Activated naive CD8-positive, alpha-beta T cell (primary cell): Measurements from ENCODE around the gene SHC1.

Experiments used
- H3K27ac Mint-ChIP-seq: one replicate; pipeline ENCODE4 v1.8.0; 2021; ENCODE audit warnings: mixed read lengths
- H3K27me3 Mint-ChIP-seq: one replicate; pipeline ENCODE4 v1.8.0; 2021; ENCODE audit warnings: mixed read lengths
- H3K36me3 Mint-ChIP-seq: one replicate; pipeline ENCODE4 v1.8.0; 2021; ENCODE audit warnings: mixed read lengths
- H3K4me1 Mint-ChIP-seq: one replicate; pipeline ENCODE4 v1.8.0; 2021; ENCODE audit warnings: low read depth, mixed read lengths
- H3K4me3 Mint-ChIP-seq: one replicate; pipeline ENCODE4 v1.8.0; 2021; ENCODE audit warnings: mild to moderate bottlenecking, mixed read lengths
- H3K9me3 Mint-ChIP-seq: one replicate; pipeline ENCODE4 v1.8.0; 2021; ENCODE audit warnings: low read depth, mixed read lengths

SHC1 gene, protein sequence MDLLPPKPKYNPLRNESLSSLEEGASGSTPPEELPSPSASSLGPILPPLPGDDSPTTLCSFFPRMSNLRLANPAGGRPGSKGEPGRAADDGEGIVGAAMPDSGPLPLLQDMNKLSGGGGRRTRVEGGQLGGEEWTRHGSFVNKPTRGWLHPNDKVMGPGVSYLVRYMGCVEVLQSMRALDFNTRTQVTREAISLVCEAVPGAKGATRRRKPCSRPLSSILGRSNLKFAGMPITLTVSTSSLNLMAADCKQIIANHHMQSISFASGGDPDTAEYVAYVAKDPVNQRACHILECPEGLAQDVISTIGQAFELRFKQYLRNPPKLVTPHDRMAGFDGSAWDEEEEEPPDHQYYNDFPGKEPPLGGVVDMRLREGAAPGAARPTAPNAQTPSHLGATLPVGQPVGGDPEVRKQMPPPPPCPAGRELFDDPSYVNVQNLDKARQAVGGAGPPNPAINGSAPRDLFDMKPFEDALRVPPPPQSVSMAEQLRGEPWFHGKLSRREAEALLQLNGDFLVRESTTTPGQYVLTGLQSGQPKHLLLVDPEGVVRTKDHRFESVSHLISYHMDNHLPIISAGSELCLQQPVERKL

DNA sequence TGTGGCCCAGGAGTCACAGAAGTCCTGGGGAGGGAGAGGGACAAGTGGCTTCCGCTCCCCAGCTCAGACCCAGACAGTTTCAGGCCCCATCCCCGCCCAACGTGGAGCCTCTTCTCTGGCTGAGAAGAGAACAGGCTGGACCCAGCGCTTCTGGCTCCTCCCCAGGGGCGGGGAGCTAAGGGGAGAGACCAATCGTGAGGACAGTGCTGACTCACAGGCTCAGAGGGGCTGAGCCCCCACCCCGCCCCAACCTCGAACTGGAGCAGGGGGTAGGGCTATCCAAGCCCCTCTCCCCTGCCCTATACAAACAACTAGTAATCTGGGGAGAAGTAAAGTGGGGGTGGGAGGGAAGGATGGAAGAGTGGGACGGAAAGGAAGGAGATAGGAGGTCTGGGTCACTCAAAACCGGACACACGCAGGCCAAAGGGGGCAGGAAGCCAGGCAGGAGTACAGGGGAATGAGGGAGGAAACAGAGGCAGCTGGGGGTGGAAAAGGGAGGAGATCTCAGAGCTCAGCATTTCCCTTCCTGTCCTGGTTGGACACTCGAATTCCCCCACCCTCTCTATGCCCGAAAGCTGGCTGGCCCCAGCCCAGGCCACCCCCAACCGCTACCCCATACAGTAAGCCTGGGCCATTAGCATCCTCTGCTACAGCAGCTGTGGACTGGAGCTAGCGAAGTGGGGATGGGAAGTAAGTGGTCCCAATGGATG is at the start of gene SHC1:
Gene SHC1 (minus strand): TSS at position 117 of the 710 bp plus-strand sequence. CDS start 221 bp downstream, outside the sequence.
- peak within 1 kb of the TSS; percentile 58 for H3K27ac Mint-ChIP-seq
- no peaks in the 10 kb centered on the region for H3K9me3 Mint-ChIP-seq
- H3K36me3 Mint-ChIP-seq, result peaks cover 2% of the 10 kb centered on the region
- no peaks in the 10 kb centered on the region for H3K27me3 Mint-ChIP-seq
- H3K4me3 Mint-ChIP-seq, result peak within 1 kb of the TSS; percentile 4
- H3K4me1 Mint-ChIP-seq, result peaks cover 29% of the 10 kb centered on the region

DNA sequence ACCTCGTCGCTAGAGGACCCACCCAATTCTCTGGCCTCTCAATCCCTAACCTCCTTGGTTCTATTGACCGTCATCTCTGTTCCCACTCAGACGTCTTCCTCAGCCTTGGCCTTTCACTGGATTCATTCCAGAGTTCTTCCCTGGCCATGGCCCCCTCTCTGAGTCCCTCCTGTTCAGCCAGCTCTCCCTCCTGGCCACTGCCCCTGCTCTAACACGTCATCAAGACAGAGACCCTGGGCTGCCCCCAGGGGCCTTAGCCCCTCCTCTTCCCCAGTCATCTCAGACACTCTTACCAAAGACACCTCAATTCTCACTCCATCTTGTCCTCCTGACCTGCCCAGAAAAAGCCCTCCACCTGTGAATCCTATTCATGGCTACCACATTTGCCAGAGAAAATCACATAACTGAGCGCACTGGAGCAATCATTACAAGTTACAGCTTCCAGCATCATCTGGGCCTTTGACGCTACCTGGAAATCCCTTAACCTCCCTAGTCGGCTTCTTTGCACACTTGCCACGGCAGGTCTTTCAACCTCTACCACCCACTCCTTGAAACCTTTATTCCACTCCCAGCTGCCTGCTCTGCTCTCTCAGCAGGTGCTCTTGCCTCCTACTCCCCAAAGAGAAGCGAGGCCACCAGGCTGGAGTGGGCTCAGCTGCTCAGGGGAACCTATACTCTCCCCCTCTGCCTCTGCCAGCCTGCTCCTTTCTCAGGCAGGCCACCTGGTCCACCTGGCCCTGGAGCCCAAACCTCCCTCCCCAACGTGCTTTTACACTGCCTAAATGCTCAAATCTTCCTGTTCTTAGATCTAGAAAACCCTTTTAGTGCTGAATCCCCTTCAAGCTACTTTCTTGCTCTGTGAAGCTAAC is 49.1 kb upstream of the SHC1 start:
- H3K27ac Mint-ChIP-seq, result no peak overlapping the region

DNA sequence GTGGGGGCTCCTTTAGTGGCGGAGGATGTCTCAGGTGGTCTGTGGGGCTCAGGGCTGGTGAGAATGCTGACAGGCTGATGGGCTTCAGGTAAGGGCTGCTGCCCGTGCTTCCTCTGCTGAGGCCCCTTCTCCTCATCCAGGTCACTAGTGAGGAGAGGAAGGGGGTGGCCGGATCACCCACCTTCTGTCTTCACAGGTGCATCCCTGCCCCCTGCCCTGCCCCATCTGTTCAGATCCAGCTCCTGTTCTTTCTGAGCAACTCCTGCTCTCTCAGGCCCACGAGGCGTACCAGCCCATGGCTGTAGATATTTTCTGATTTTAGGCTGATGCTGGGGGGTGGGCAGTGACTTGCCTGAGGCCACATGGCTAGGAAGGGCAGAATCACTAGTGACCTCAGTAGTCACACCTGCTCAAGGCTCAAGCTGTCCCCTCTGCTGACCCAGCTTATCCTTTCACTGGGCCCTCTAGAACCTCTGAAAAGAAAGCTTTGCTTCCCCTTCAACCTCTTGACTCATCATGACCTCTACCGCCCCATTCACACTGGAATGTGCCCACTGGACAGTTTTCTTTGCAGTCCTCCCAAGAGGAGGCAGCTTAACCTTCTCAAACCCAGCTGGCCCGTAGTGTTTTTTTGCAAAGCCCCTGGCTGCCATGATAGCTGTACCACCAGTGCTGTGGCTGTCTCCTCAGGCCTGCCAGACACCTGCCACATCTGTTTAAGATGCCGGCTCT is 48.2 kb upstream of the SHC1 start:
- H3K9me3 Mint-ChIP-seq, result no peaks in the 10 kb centered on the region
- H3K27me3 Mint-ChIP-seq, result peaks cover 1% of the 10 kb centered on the region
- H3K4me1 Mint-ChIP-seq, result peaks cover 32% of the 10 kb centered on the region
- no peak overlapping the region for H3K4me3 Mint-ChIP-seq
- H3K36me3 Mint-ChIP-seq, result no peaks in the 10 kb centered on the region
- H3K27ac Mint-ChIP-seq, result no peak overlapping the region

More for the DNA sequence above, 49.1 kb upstream of the SHC1 start:
- no peaks in the 10 kb centered on the region for H3K9me3 Mint-ChIP-seq
- peaks cover 24% of the 10 kb centered on the region for H3K4me1 Mint-ChIP-seq
- peaks cover 1% of the 10 kb centered on the region for H3K27me3 Mint-ChIP-seq
- H3K36me3 Mint-ChIP-seq, result no peaks in the 10 kb centered on the region
- H3K4me3 Mint-ChIP-seq, result no peak overlapping the region

DNA sequence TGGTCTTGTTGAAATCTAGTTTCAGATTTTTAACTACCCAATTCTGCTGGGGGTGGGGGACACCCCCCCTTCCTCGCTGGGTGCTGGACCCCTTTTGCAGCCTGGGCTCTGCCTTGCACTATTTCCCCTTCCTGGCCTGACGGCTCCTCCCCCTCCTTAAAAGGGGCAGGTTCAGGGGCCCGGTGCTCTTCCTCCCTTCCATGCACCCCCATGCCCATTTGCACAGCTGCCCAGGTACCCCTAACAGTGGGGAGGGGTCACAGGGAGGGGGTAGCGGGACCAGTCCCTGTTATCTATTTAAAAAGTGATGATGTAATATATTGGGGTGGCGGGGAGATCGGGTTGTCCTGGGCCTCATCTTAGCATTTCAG is 47.4 kb upstream of the SHC1 start:
- Mint-ChIP-seq H3K4me1 (peaks cover 39% of the 10 kb centered on the region), H3K9me3 (no peaks in the 10 kb centered on the region), H3K27ac (no peak overlapping the region), H3K36me3 (no peaks in the 10 kb centered on the region), H3K4me3 (peak overlapping the region; percentile 61), H3K27me3 (peaks cover 1% of the 10 kb centered on the region)

DNA sequence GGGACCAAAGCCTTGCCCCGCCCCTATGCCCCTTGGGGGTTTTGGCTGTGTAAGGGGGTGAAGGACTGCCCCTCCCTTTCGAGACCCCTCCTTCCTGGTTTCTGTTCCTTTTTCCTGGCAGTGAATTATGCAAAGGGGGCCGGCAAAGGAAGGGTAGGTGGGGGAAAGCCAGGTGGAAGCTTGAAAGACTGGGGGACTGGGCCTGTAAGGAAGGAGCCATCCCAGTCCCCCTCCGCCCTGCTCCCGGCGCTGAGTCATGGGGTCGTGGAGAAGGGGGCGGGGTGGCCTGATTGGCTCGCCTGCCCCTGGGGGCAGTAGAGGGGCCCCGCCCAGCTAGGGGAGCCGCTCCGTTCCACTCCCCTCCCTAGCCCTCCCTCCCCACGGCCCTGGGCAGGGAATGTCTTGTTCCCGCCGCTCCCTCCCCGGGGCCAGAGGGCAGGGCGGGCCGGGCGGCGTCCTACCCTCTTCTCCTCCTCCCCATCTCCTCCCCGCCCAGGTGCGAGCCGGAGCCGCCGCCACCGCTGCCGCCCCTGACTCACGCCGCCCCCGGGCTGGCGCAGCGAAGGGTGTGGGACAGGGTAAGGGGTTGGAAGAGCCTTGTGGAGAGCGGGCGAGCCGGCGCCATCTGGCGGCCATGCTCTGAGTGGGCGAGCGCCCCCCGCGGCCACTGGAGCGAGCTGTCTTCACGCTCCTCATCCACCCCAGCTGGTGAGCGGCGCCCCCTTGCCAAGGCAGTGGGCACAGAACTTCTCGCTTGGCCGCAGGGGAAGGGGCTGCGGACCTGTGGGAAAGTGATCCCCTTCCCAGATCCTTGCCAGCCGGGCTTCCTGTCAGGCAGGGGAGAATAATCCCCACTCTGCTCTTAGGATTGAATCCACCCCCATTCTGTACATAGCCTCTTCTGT is 46.7 kb upstream of the SHC1 start:
- Mint-ChIP-seq H3K4me3 (peak overlapping the region; percentile 61), H3K4me1 (peaks cover 46% of the 10 kb centered on the region), H3K36me3 (no peaks in the 10 kb centered on the region), H3K27me3 (peaks cover 1% of the 10 kb centered on the region), H3K27ac (no peak overlapping the region), H3K9me3 (no peaks in the 10 kb centered on the region)

DNA sequence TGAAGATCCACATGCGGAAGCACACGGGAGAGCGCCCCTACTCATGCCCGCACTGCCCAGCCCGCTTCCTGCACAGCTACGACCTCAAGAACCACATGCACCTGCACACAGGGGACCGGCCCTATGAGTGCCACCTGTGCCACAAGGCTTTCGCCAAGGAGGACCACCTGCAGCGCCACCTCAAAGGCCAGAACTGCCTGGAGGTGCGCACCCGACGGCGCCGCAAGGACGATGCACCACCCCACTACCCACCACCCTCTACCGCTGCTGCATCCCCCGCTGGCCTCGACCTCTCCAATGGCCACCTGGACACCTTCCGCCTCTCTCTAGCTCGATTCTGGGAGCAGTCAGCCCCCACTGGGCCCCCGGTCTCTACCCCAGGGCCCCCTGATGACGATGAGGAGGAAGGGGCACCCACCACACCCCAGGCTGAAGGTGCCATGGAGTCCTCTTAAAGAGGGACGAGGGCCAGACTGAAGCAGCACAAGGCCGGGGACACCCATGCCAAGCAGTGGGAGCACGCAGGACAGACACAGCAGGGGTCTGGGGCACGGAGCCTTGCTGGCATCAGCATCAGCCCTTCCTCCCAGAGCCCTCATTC is 45.8 kb upstream of the SHC1 start:
- no peaks in the 10 kb centered on the region for H3K27me3 Mint-ChIP-seq
- H3K4me1 Mint-ChIP-seq, result peaks cover 49% of the 10 kb centered on the region
- H3K9me3 Mint-ChIP-seq, result no peaks in the 10 kb centered on the region
- peak overlapping the region; percentile 40 for H3K4me3 Mint-ChIP-seq
- H3K27ac Mint-ChIP-seq, result no peak overlapping the region
- H3K36me3 Mint-ChIP-seq, result no peaks in the 10 kb centered on the region

DNA sequence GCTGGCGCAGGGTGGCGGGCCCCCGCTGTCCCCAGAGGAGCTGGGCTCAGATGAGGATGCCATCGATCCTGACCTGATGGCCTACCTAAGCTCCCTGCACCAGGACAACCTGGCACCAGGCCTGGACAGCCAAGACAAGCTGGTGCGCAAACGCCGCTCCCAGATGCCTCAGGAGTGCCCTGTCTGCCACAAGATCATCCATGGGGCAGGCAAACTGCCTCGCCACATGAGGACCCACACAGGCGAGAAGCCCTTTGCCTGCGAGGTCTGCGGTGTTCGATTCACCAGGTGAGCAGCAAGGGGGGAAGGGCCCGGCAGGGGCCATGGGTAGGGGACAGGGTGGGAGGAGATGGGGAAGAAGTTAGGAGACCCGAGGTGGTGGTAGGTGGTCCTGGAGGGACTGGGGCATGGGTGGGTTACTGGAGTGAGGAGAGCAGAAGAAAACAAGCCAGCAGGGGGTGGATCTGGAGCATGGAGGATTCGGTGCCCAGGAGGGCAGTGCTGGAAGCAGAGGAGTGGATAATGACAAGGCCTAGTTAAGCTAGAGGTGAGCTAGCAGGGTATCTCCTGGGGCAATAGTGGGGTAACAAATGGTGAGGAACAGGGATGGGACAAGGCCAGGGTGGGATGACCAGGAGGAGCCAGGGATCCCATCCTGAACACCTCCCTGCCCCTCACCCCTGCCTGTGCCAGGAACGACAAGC is 45.1 kb upstream of the SHC1 start:
- Mint-ChIP-seq H3K4me3 (peak overlapping the region; percentile 36), H3K9me3 (no peaks in the 10 kb centered on the region), H3K4me1 (peaks cover 55% of the 10 kb centered on the region), H3K36me3 (no peaks in the 10 kb centered on the region), H3K27ac (no peak overlapping the region), H3K27me3 (no peaks in the 10 kb centered on the region)

DNA sequence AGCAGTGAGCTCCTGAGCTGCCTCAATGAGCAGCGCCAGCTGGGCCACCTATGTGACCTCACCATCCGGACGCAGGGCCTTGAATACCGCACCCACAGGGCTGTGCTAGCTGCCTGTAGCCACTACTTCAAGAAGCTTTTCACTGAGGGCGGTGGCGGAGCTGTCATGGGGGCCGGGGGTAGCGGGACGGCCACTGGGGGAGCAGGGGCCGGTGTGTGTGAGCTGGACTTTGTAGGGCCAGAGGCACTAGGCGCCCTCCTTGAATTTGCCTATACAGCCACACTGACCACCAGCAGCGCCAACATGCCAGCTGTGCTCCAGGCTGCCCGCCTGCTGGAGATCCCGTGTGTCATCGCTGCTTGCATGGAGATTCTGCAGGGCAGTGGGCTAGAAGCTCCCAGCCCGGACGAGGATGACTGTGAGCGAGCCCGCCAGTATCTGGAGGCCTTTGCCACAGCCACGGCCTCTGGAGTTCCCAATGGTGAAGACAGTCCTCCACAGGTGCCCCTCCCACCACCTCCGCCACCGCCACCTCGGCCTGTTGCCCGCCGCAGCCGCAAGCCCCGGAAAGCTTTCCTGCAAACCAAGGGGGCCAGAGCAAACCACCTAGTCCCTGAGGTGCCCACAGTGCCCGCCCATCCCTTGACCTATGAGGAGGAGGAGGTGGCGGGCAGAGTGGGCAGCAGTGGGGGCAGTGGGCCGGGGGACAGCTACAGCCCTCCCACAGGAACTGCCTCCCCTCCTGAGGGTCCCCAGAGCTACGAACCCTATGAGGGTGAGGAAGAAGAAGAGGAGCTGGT is 44.4 kb upstream of the SHC1 start:
- H3K4me1 Mint-ChIP-seq, result peaks cover 62% of the 10 kb centered on the region
- H3K27ac Mint-ChIP-seq, result no peak overlapping the region
- no peak overlapping the region for H3K4me3 Mint-ChIP-seq
- H3K36me3 Mint-ChIP-seq, result no peaks in the 10 kb centered on the region
- H3K9me3 Mint-ChIP-seq, result no peaks in the 10 kb centered on the region
- H3K27me3 Mint-ChIP-seq, result no peaks in the 10 kb centered on the region

DNA sequence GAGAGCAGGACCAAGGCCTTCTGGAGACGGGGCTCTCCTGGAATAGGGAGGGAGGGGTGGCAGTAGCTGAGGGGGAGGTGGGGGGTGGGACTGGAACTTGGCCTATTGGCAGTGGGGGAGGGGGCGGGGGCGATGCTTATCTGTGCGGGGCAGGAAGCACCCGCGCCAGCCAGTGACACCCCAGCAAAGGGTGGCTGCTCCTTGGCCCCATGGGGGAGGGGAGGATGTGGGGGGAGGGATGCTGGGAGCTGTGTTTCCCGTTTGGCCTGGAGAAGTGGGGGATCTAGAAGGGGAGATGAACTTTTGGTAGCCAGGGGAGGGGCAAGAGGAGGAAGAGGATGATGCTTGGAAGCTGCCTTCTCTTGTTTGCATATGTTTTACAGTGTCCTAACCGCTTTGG is 43.1 kb upstream of the SHC1 start:
- H3K4me3 Mint-ChIP-seq, result peak overlapping the region; percentile 49
- H3K27me3 Mint-ChIP-seq, result no peaks in the 10 kb centered on the region
- peaks cover 69% of the 10 kb centered on the region for H3K4me1 Mint-ChIP-seq
- H3K9me3 Mint-ChIP-seq, result no peaks in the 10 kb centered on the region
- no peaks in the 10 kb centered on the region for H3K36me3 Mint-ChIP-seq
- H3K27ac Mint-ChIP-seq, result no peak overlapping the region

DNA sequence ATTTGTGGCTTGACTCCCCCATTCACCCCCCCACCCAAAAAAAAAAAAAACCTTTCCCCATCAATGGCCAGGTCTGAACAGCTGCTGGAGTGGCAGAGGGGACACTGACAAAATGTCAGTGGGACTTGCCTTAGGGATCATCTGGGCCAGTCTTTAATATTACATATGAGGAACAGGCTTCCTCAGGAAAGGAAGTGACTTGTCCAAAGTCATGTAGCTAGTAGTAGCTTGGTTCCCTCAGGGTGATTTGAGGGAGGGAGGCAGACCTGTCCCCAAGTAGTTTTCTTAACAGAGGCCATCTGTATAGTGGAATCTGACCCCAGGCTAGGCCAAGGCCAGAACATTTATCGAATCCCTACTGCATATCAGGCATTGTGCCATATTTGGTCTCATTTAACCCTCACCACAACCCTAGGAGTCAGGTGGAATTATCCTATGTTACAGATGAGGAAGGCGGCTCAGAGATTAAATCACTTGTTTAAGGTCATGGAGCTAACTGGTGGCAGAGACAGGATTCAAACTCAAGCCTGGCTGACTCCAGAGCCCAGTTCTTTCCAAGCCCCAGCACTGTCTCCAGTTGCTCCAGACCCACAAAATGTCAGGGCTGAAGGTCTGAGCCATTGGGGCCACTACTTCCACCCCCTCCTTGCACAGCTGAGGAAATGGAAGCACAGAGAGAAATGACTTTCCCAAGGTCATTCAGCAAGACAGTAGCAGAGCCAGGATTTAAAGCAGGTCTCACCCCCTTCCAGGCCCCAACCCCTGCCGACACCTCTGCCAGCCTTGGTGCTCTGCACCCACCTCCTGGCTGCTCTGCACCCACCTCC is 42.4 kb upstream of the SHC1 start:
- Mint-ChIP-seq H3K27me3 (no peaks in the 10 kb centered on the region), H3K9me3 (no peaks in the 10 kb centered on the region), H3K4me1 (peaks cover 69% of the 10 kb centered on the region), H3K4me3 (peak overlapping the region; percentile 49), H3K27ac (peak overlapping the region; percentile 35), H3K36me3 (no peaks in the 10 kb centered on the region)

DNA sequence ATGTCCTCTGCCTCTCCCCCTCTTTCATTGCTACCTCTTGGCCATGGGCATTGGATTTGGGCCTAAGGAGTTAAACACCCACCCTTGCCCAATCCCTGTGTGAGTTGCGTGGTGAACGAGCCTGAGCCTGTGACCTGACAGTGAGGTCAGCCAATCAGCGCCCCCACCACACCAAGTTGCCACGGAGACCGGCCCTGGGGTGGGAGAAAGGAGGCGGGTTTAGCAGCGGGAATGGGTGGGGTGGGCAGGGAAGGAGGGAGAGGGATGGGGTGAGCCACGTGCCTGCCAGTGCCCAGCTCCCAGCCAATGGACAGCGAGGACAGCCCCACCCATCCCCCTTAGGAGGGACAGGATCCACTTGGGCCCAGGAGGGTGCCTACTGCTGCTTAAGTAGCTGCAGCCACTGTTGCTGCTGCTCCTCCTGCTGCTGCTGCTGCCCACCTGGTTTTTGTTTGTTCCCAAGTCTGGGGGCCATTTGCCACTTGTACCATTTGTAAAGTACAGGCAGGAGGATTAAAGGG is 41.5 kb upstream of the SHC1 start:
- Mint-ChIP-seq H3K4me3 (no peak overlapping the region), H3K27ac (no peak overlapping the region), H3K36me3 (no peaks in the 10 kb centered on the region), H3K27me3 (no peaks in the 10 kb centered on the region), H3K4me1 (peaks cover 64% of the 10 kb centered on the region), H3K9me3 (no peaks in the 10 kb centered on the region)
